Vagina (tissue), 2 donors: Measurements from ENCODE around the gene BCR.

ENCODE experiments used
- POLR2A ChIP-seq, 2 donors: fragments of 450-650 bp; IDR thresholded peaks; one replicate each; pipeline ENCODE4 v1.6.1; 2017; ENCODE audit warnings: antibody characterized with exemption in 2 of 2, mild to moderate bottlenecking in 2 of 2, moderate library complexity in 2 of 2
- POLR2AphosphoS5 ChIP-seq, 2 donors: sonication (generic); formaldehyde crosslinking; IDR thresholded peaks; one replicate each; pipeline ENCODE4 v1.9.0; 2017; ENCODE audit warnings: antibody characterized with exemption in 2 of 2, mild to moderate bottlenecking in 2 of 2, low read depth in 1 of 2; ENCODE audit not compliant: insufficient read depth in 1 of 2
- TF ChIP-seq, protein P1 (sequence below), 3 experiments: fragments of 450-650 bp in 2 of 3; fragments of 200-600 bp in 1 of 3; sonication (generic) in 1 of 3; IDR thresholded peaks; one replicate each; pipeline ENCODE4 v1.5.1; 2017 to 2019; ENCODE audit warnings: antibody characterized with exemption in 3 of 3, mild to moderate bottlenecking in 2 of 3, moderate library complexity in 2 of 3

DNA sequence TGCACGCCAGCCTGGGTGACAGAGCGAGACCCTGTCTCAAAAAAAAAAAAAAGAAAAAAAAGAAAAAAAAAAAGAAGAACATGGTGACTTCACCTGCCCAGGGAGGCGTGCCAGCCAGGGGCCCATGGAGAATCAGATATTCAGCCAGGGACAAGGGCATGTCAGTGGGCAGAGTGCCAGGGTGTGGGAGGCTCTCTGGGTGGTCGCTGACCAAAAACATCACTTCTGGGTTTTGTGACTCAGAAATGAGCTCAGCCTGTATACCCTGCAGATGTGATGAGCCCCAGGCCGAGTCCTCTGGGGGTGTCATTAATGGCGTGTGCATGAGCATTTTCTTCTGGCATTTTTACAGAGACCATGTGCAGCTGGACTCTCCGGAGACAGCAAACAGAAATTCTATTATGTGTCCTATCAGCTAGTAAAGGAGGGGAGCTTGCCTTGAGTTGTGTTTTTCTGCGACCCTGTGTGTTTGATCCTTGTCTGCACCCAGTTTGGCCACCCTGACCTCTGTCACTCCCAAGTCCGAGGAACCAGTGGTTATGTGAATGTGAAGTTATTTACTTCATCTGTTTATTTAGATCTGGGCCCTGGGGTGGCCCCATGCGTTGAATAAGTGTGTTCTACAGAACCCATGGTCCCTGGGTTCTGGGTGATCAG is 53.6 kb downstream of the BCR start:
- TF ChIP-seq, protein P1, sequence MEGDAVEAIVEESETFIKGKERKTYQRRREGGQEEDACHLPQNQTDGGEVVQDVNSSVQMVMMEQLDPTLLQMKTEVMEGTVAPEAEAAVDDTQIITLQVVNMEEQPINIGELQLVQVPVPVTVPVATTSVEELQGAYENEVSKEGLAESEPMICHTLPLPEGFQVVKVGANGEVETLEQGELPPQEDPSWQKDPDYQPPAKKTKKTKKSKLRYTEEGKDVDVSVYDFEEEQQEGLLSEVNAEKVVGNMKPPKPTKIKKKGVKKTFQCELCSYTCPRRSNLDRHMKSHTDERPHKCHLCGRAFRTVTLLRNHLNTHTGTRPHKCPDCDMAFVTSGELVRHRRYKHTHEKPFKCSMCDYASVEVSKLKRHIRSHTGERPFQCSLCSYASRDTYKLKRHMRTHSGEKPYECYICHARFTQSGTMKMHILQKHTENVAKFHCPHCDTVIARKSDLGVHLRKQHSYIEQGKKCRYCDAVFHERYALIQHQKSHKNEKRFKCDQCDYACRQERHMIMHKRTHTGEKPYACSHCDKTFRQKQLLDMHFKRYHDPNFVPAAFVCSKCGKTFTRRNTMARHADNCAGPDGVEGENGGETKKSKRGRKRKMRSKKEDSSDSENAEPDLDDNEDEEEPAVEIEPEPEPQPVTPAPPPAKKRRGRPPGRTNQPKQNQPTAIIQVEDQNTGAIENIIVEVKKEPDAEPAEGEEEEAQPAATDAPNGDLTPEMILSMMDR (IDR thresholded peaks at IDR 0.05), result no peak
- no peak for TF ChIP-seq POLR2AphosphoS5 (IDR thresholded peaks at IDR 0.05; ENCODE audit: insufficient read depth in 1 of 2, low read depth in 1 of 2)
- TF ChIP-seq POLR2A (IDR thresholded peaks at IDR 0.05), result no peak
